Measurements from ENCODE around the gene LUC7L3.
"Not testable (repeated sequence)": the region's sequence is repeated elsewhere in the genome, so short reads cannot be mapped to it uniquely, and the experiment has no call there.

Gene LUC7L3

GRCh38 chr17:50719144-50719923 lies at the start of gene LUC7L3:
TSS of gene LUC7L3 (plus strand) at chr17:50719603. CDS start at chr17:50719733, 130 bp downstream.
- peak; percentile 80 for DNase-seq (ENCODE audit: low read depth, low spot score)

DNA sequence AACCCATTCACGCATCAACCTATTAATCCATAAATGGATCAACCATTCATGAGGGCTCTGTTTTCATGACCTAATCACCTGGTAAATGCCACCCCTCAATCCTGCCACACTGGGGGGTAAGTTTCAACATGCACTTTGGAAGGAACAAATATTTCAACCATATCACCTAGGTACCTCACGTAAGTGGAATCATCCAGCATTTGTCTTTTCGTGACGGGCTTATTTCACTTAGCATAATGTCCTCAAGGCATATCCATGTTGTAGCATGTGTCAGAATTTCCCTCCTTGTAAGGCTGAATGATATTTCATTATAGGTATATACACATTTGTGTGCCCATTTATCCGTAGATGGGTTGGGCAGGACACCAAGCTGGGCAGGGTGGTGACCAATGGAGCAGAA lies 47.3 kb upstream of the LUC7L3 start:
- DNase-seq (ENCODE audit: low read depth, low spot score) = no peak

DNA sequence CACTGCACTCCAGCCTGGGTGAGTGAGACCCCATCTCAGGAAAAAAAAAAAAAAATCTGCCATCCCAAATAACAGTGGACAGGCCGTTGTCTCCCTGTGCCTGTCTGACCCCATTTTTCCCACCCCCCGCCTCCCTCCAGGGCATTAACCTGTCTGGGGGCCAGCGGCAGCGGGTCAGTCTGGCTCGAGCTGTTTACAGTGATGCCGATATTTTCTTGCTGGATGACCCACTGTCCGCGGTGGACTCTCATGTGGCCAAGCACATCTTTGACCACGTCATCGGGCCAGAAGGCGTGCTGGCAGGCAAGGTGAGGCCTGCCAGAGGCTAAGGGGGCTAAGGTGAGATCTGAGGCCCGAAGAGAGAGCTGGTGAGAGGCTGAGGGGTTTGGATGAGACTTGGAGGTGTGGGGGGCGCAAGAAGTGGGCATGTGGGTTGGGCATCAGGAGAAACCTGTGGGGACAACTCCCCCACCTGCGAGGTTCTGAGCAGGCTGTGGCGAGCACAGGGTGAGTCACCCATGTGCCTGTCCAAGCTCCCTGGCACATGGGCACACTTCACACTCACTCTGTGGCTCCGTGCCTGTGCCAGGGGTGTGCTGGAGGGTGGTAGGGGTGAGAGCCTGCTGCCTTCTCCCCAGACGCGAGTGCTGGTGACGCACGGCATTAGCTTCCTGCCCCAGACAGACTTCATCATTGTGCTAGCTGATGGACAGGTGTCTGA lies 46.4 kb upstream of the LUC7L3 start:
- DNase-seq (ENCODE audit: low read depth, low spot score) = no peak

DNA sequence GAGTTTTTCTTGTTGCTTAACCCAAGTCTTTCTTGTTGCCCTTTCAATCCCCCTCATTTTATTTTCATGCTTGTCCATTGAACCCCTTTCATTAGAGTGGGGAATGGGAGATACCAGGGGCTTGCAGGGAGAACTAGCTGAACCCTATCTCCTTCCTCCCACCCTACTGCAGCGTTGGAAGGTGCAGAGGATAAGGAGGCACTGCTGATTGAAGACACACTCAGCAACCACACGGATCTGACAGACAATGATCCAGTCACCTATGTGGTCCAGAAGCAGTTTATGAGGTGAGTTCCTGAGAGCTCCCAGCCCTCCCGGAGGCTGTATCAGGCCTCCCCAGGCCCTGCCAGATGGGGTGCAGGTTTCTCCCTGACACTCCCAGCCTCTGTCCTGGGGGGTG lies 44.2 kb upstream of the LUC7L3 start:
- no peak for DNase-seq (ENCODE audit: low read depth, low spot score)

DNA sequence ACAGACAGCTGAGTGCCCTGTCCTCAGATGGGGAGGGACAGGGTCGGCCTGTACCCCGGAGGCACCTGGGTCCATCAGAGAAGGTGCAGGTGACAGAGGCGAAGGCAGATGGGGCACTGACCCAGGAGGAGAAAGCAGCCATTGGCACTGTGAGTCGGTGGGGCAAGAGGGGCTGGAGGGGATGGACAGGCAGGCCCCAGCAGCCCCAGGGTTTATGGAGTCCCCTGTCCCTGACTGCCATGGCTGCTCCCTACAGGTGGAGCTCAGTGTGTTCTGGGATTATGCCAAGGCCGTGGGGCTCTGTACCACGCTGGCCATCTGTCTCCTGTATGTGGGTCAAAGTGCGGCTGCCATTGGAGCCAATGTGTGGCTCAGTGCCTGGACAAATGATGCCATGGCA lies 43.8 kb upstream of the LUC7L3 start:
- no peak for DNase-seq (ENCODE audit: low read depth, low spot score)

DNA sequence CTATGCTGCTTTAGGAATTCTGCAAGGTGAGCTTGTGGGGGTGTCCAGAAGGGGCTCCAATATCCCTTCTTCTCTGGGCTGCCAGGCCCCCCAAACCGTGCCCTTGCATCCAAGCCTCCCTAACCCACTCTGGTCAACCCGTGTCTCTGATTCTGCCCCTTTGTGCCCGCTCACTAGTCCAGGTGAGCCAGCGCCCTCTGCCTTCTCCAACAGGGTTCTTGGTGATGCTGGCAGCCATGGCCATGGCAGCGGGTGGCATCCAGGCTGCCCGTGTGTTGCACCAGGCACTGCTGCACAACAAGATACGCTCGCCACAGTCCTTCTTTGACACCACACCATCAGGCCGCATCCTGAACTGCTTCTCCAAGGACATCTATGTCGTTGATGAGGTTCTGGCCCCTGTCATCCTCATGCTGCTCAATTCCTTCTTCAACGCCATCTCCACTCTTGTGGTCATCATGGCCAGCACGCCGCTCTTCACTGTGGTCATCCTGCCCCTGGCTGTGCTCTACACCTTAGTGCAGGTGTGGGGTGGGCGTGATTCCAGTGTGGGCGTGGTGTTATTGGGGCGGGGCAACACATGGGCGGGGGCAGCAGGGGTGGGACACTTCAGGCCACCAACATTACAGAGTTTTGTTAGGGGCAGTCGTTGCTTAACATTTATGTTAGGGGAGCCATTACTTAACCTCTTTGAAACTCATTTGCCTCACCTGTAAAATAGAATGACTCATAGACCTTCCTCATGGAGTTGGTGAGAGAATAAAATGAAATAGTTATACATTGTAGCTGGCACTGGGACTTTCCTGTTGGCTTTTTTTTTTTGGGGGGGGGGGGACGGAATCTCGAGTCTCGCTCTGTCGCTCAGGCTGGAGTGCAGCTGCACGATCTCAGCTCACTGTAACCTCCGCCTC lies 43.1 kb upstream of the LUC7L3 start:
- no peak for DNase-seq (ENCODE audit: low read depth, low spot score)

- no peak for DNase-seq (ENCODE audit: low read depth, low spot score)
Observed at GRCh38 chr17:50677851-50678375, 41.5 kb upstream of the LUC7L3 start.

GRCh38 chr17:50679008-50679544 lies 40.3 kb upstream of the LUC7L3 start:
- DNase-seq (ENCODE audit: low read depth, low spot score) = no peak

- no peak for DNase-seq (ENCODE audit: low read depth, low spot score)
Observed at GRCh38 chr17:50680126-50680525, 39.3 kb upstream of the LUC7L3 start.

GRCh38 chr17:50680543-50681262 lies 38.7 kb upstream of the LUC7L3 start:
- DNase-seq (ENCODE audit: low read depth, low spot score) = not testable (repeated sequence)

GRCh38 chr17:50681263-50682200 lies 37.9 kb upstream of the LUC7L3 start:
- peak; percentile 61 for DNase-seq (ENCODE audit: low read depth, low spot score)

GRCh38 chr17:50682441-50682840 lies 37.0 kb upstream of the LUC7L3 start:
- no peak for DNase-seq (ENCODE audit: low read depth, low spot score)

DNA sequence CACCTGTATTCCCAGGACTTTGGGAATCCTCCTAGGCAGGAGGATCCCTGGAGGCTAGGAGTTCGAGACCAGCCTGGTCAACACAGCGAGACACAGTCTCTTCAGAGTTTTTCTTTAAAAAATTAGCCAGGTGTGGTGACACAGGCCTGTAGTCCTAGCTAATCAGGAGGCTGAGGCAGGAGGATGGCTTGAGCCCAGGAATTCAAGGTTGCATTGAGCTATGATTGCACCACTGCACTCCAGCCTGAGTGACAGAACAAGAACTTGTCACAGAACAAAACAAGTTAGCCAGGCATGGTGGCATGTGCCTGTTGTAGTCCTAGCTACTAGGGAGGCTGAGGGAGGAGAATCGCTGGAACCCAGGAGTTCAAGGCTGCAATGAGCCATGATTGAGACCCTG lies 36.5 kb upstream of the LUC7L3 start:
- DNase-seq (ENCODE audit: low read depth, low spot score) = no peak

DNA sequence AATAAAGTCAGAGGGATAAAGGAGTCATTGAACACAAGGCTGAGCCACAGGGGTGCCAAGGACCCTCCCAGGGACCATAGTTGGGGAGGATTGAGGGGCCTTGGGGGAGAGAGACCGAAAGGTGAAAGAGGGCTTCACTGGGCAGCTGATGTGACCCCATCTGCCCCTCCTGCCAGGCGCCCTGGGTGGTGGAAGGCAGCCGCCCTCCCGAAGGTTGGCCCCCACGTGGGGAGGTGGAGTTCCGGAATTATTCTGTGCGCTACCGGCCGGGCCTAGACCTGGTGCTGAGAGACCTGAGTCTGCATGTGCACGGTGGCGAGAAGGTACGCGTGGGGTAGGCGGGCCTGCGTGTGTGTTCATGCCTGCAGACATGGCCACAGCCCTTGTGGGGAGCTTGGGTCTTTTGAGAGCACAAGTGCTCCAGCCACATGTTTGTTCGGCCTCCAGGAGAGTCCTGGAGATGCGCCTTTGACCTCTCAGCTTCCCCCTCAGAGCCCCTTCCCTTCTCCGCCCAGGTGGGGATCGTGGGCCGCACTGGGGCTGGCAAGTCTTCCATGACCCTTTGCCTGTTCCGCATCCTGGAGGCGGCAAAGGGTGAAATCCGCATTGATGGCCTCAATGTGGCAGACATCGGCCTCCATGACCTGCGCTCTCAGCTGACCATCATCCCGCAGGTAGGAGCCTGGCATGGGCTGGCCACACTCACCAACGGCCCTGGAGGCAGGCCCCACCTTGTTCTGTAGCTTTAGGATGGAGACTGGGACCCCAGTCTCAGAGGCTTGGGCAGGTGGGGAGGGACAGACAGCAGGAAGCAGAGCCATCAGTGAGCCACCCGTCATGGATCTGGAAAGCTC lies 35.7 kb upstream of the LUC7L3 start:
- DNase-seq (ENCODE audit: low read depth, low spot score) = no peak

- no peak for DNase-seq (ENCODE audit: low read depth, low spot score)
Observed at GRCh38 chr17:50684288-50684611, 35.2 kb upstream of the LUC7L3 start.

- DNase-seq (ENCODE audit: low read depth, low spot score) = no peak
Observed at GRCh38 chr17:50684612-50685333, 34.6 kb upstream of the LUC7L3 start.

- DNase-seq (ENCODE audit: low read depth, low spot score) = no peak
Observed at GRCh38 chr17:50685334-50685665, 34.1 kb upstream of the LUC7L3 start.

DNA sequence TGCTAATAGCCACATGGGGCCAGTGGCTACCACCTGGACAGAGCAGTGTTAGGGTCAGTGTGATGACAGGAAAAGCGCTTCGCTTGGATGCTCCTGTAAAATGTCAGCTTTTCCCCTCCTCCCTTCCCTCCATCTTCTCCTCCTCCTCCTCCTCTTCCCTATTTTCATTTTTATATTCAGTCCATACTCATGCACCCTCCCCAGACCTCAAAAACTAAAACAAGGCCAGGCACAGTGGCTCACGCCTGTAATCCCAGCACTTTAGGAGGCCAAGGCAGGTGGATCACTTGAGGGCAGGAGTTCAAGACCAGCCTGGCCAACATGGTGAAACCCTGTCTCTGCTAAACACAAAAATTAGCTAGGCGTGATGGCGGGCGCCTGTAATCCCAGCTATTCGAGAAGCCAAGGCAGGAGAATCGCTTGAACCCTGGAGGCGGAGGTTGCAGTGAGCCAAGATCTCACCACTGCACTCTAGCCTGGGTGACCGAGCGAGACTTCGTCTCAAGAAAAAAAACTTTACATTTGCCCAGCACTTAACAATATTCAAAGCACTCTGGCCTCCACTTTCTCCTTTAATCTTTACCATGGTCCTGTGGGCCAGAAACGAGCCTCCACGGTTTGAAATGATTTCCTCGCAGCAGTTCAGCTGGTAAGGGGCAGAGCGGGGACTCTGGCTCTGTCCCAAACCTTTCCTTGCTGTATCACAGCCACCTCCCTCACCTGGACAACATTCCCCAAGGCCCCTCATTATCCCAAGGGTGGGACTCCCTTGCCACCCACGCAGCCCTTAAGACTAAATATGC lies 33.5 kb upstream of the LUC7L3 start:
- no peak for DNase-seq (ENCODE audit: low read depth, low spot score)
